H1 (cell line): ENCODE measurements around the gene CENPP. TPM values are rescaled to one million over a fixed set of nuclear protein-coding genes. Genes with fewer than 3 reads are reported as not detected.

ENCODE experiments used
- CTCF ChIA-PET: fragments of 300-600 bp; sonication (Branson Sonifier 250); formaldehyde crosslinking; loops from one replicate; lab custom pipeline; 2021; ENCODE audit not compliant: partially characterized antibody; lab: Charles Lee
- POLR2A ChIA-PET: fragments of 300-600 bp; sonication (Branson Sonifier 250); formaldehyde crosslinking; loops from one replicate; lab custom pipeline; 2021; ENCODE audit warnings: inconsistent platforms; ENCODE audit not compliant: partially characterized antibody; lab: Charles Lee
- DNase-seq, 2 experiments: peaks; one replicate each; pipeline versions ENCODE4 v3.0.0 to v3.0.0-alpha.2; 2010 to 2022; ENCODE audit warnings: low spot score in 2 of 2, low read depth in 1 of 2, mixed read lengths in 1 of 2
- FAIRE-seq: peaks from 2 replicates; lab custom pipeline; 2011; peaks lifted over from hg19 to GRCh38; lab: Jason Lieb, UNC
- H2AFZ ChIP-seq: 2 replicates; pipeline ENCODE4 v1.8.1; 2012; ENCODE audit warnings: low read length, inconsistent platforms
- H2AK5ac ChIP-seq: 2 replicates; pipeline ENCODE4 v1.6.1; 2013; ENCODE audit warnings: low read depth, low read length
- H2BK120ac ChIP-seq: replicated peaks from 2 replicates; pipeline ENCODE3; 2013; ENCODE audit warnings: low read depth, low read length, inconsistent platforms
- H2BK12ac ChIP-seq: 2 replicates; pipeline ENCODE4 v1.6.1; 2013; ENCODE audit warnings: low read depth, low read length
- H2BK15ac ChIP-seq: 2 replicates; pipeline ENCODE4 v1.6.1; 2013; ENCODE audit warnings: low read length
- H2BK20ac ChIP-seq: 2 replicates; pipeline ENCODE4 v1.6.1; 2013; ENCODE audit warnings: low read length
- H2BK5ac ChIP-seq: 2 replicates; pipeline ENCODE4 v1.6.1; 2013; ENCODE audit warnings: low read depth, low read length
- H3K14ac ChIP-seq: 2 replicates; pipeline ENCODE4 v1.6.1; 2013; ENCODE audit warnings: inconsistent platforms; ENCODE audit not compliant: insufficient read length
- H3K18ac ChIP-seq: 2 replicates; pipeline ENCODE4 v1.6.1; 2013; ENCODE audit warnings: low read length; ENCODE audit errors: extremely low read depth
- H3K23ac ChIP-seq: 2 replicates; pipeline ENCODE4 v1.6.1; 2013; ENCODE audit warnings: inconsistent platforms; ENCODE audit not compliant: insufficient read length
- H3K23me2 ChIP-seq: 2 replicates; pipeline ENCODE4 v1.6.1; 2013; ENCODE audit warnings: low read depth, low read length
- H3K27ac ChIP-seq: 2 replicates; pipeline ENCODE4 v1.6.1; 2011; ENCODE audit warnings: low read depth, low read length, inconsistent platforms
- H3K27me3 ChIP-seq, 4 experiments: replicated peaks in 1 of 4; 1 replicate in 1 of 4; 2 replicates in 3 of 4; pipeline versions ENCODE4 v1.6.1 to v1.8.1; 2011 to 2013; ENCODE audit warnings: low read length in 3 of 4, mild to moderate bottlenecking in 3 of 4, inconsistent platforms in 2 of 4, mixed read lengths in 2 of 4, moderate library complexity in 1 of 4; ENCODE audit not compliant: control insufficient read depth in 3 of 4, insufficient read depth in 3 of 4; ENCODE audit errors: extremely low read depth in 1 of 4
- H3K36me3 ChIP-seq, 4 experiments: 2 replicates each; pipeline versions ENCODE4 v1.6.1 to v1.8.1; 2011 to 2013; ENCODE audit warnings: mild to moderate bottlenecking in 4 of 4, low read length in 3 of 4, moderate library complexity in 2 of 4, control low read depth in 1 of 4, inconsistent platforms in 1 of 4; ENCODE audit not compliant: insufficient read depth in 4 of 4, control insufficient read depth in 2 of 4
- H3K4ac ChIP-seq: replicated peaks from 2 replicates; pipeline ENCODE3; 2013; ENCODE audit warnings: low read length, low read depth, mixed read lengths, inconsistent platforms; ENCODE audit not compliant: insufficient read length
- H3K4me1 ChIP-seq, 4 experiments: replicated peaks in 1 of 4; 1 replicate in 1 of 4; 2 replicates in 3 of 4; pipeline versions ENCODE4 v1.6.1 to v1.8.1; 2011 to 2013; ENCODE audit warnings: low read length in 3 of 4, inconsistent platforms in 2 of 4, mixed read lengths in 1 of 4; ENCODE audit not compliant: insufficient read depth in 4 of 4, control insufficient read depth in 3 of 4
- H3K4me2 ChIP-seq, 2 experiments: 2 replicates each; pipeline versions ENCODE4 v1.6.1 to v1.8.1; 2011 to 2013; ENCODE audit warnings: low read depth in 2 of 2, low read length in 2 of 2, control low read depth in 1 of 2, inconsistent platforms in 1 of 2, mild to moderate bottlenecking in 1 of 2; ENCODE audit not compliant: insufficient read depth in 1 of 2
- H3K4me3 ChIP-seq, 4 experiments: fragments of 200-600, 300-600 bp in 1 of 4; sonication (generic), shearing (Covaris generic), sonication (Bioruptor Twin) in 1 of 4; 2 replicates each; pipeline versions ENCODE4 v1.5.1 to v1.8.1; 2011 to 2016; ENCODE audit warnings: low read length in 4 of 4, low read depth in 3 of 4, control low read depth in 2 of 4, inconsistent platforms in 2 of 4, mild to moderate bottlenecking in 2 of 4, mixed read lengths in 1 of 4, moderate library complexity in 1 of 4; ENCODE audit not compliant: insufficient read depth in 2 of 4; ENCODE audit errors: extremely low read depth in 1 of 4
- H3K56ac ChIP-seq: replicated peaks from 2 replicates; pipeline ENCODE3; 2013; ENCODE audit warnings: low read depth, mild to moderate bottlenecking, mixed read lengths, low read length, inconsistent platforms; ENCODE audit not compliant: insufficient read length
- H3K79me1 ChIP-seq: 2 replicates; pipeline ENCODE4 v1.6.1; 2013; ENCODE audit warnings: low read depth, low read length, control low read depth
- H3K79me2 ChIP-seq, 2 experiments: 2 replicates each; pipeline versions ENCODE4 v1.6.1 to v1.8.1; 2012 to 2013; ENCODE audit warnings: low read length in 2 of 2, mild to moderate bottlenecking in 2 of 2, inconsistent platforms in 1 of 2; ENCODE audit not compliant: insufficient read depth in 2 of 2, control insufficient read depth in 1 of 2
- H3K9ac ChIP-seq, 4 experiments: replicated peaks in 1 of 4; 1 replicate in 1 of 4; 2 replicates in 3 of 4; pipeline versions ENCODE4 v1.6.1 to v1.8.1; 2011 to 2013; ENCODE audit warnings: low read depth in 3 of 4, low read length in 3 of 4, control low read depth in 2 of 4, mild to moderate bottlenecking in 2 of 4, moderate library complexity in 2 of 4, inconsistent platforms in 1 of 4; ENCODE audit errors: extremely low read depth in 1 of 4
- H3K9me3 ChIP-seq, 2 experiments: 2 replicates each; pipeline versions ENCODE4 v1.6.1 to v1.8.1; 2012 to 2013; ENCODE audit warnings: mild to moderate bottlenecking in 2 of 2, moderate library complexity in 2 of 2, control low read depth in 1 of 2, inconsistent platforms in 1 of 2, low read depth in 1 of 2, low read length in 1 of 2, mixed read lengths in 1 of 2; ENCODE audit not compliant: insufficient read depth in 2 of 2
- H4K20me1 ChIP-seq, 2 experiments: replicated peaks in 1 of 2; 2 replicates each; pipeline versions ENCODE3 to v1.8.1; 2011 to 2013; ENCODE audit warnings: inconsistent platforms in 2 of 2, low read length in 2 of 2, mild to moderate bottlenecking in 1 of 2; ENCODE audit not compliant: insufficient read depth in 2 of 2, control insufficient read depth in 1 of 2
- H4K5ac ChIP-seq: 2 replicates; pipeline ENCODE4 v1.6.1; 2013; ENCODE audit warnings: low read length, low read depth, mixed read lengths, inconsistent platforms; ENCODE audit not compliant: insufficient read length
- H4K8ac ChIP-seq: 2 replicates; pipeline ENCODE4 v1.8.0; 2013; ENCODE audit warnings: mild to moderate bottlenecking, moderate library complexity, low read length, inconsistent platforms; ENCODE audit not compliant: insufficient read depth; ENCODE audit errors: extremely low read depth
- H4K91ac ChIP-seq: replicated peaks from 2 replicates; pipeline ENCODE3; 2013; ENCODE audit warnings: low read length, mixed read lengths, inconsistent platforms; ENCODE audit not compliant: insufficient read length
- BCL11A ChIP-seq, 2 experiments: IDR thresholded peaks; one replicate each; pipeline ENCODE4 v1.6.1; 2011; ENCODE audit warnings: low read depth in 2 of 2, low read length in 2 of 2, mild to moderate bottlenecking in 2 of 2
- EP300 ChIP-seq, 2 experiments: IDR thresholded peaks; 1 replicate in 1 of 2; 2 replicates in 1 of 2; pipeline ENCODE4 v1.6.1; 2011 to 2012; ENCODE audit warnings: low read depth in 2 of 2, low read length in 2 of 2, mild to moderate bottlenecking in 2 of 2, borderline replicate concordance in 1 of 2, inconsistent platforms in 1 of 2, moderate library complexity in 1 of 2
- GABPA ChIP-seq: IDR thresholded peaks from 2 replicates; pipeline ENCODE4 v1.6.1; 2011; ENCODE audit warnings: mild to moderate bottlenecking, low read length, moderate library complexity, borderline replicate concordance; ENCODE audit not compliant: insufficient read depth
- HDAC2 ChIP-seq, 2 experiments: fragments of 300-600 bp in 1 of 2; sonication (generic) in 1 of 2; IDR thresholded peaks; 2 replicates each; pipeline ENCODE4 v1.6.1; 2011 to 2012; ENCODE audit warnings: low read depth in 2 of 2, low read length in 2 of 2, mild to moderate bottlenecking in 2 of 2, moderate library complexity in 2 of 2, borderline replicate concordance in 1 of 2, inconsistent platforms in 1 of 2
- HDAC6 ChIP-seq: IDR thresholded peaks from one replicate; pipeline ENCODE4 v1.7.1; 2012; ENCODE audit warnings: low read depth, mild to moderate bottlenecking, inconsistent platforms, low read length, moderate library complexity
- KDM5A ChIP-seq: fragments of 200-600 bp; IDR thresholded peaks from 2 replicates; pipeline ENCODE4 v1.7.1; 2012; ENCODE audit warnings: mild to moderate bottlenecking, low read length, inconsistent platforms, mixed read lengths
- PHF8 ChIP-seq: fragments of 200-600 bp; sonication (generic); conservative IDR thresholded peaks from 2 replicates; pipeline ENCODE4 v1.7.1; 2012; ENCODE audit warnings: low read depth, mild to moderate bottlenecking, inconsistent platforms, low read length, moderate library complexity
- POU5F1 ChIP-seq: IDR thresholded peaks from 2 replicates; pipeline ENCODE4 v1.6.1; 2011; ENCODE audit warnings: low read depth, mild to moderate bottlenecking, low read length, moderate library complexity
- RAD21 ChIP-seq, 2 experiments: IDR thresholded peaks in 1 of 2; conservative IDR thresholded peaks in 1 of 2; 2 replicates each; pipeline ENCODE4 v1.6.1; 2011; ENCODE audit warnings: low read depth in 2 of 2, low read length in 2 of 2, improper control_type of control experiment in 1 of 2, inconsistent platforms in 1 of 2, mild to moderate bottlenecking in 1 of 2, moderate library complexity in 1 of 2
- SIRT6 ChIP-seq: IDR thresholded peaks from one replicate; pipeline ENCODE4 v1.7.1; 2012; ENCODE audit warnings: low read length, inconsistent platforms
- SRF ChIP-seq: IDR thresholded peaks from 2 replicates; pipeline ENCODE4 v1.6.1; 2011; ENCODE audit warnings: mild to moderate bottlenecking, low read depth, low read length, moderate library complexity
- TAF7 ChIP-seq: optimal IDR thresholded peaks from 2 replicates; pipeline ENCODE3; 2011; ENCODE audit warnings: low read depth, mild to moderate bottlenecking, inconsistent platforms, low read length, moderate library complexity, borderline replicate concordance
- WGBS, 2 experiments: shearing (Covaris generic) in 1 of 2; methylation state at CpG; one replicate each; pipeline versions ENCODE4 v1.1.6 to v1.1.7; 2013 to 2015; ENCODE audit warnings: low lambda C conversion rate in 2 of 2, mixed read lengths in 2 of 2, inconsistent platforms in 1 of 2, low coverage in 1 of 2, missing lambda C conversion rate in 1 of 2; ENCODE audit not compliant: insufficient replicate concordance in 2 of 2, insufficient coverage in 1 of 2, insufficient read length in 1 of 2; ENCODE audit errors: extremely low coverage in 1 of 2, missing lambda C conversion rate in 1 of 2; 5-methylcytosine and 5-hydroxymethylcytosine counted together
- polyA plus RNA-seq, 7 experiments: library from polyadenylated mRNA; depleted of rRNA in 3 of 7; stranded (reverse) in 5 of 7; unstranded in 2 of 7; fragments of >200 nt in 5 of 7; fragments of 200-250 nt in 2 of 7; gene quantifications; 1 replicate in 5 of 7; 2 replicates in 1 of 7; 4 replicates in 1 of 7; pipeline versions ENCODE4 v1.2.1 to v1.2.3, GENCODE V29; 2011 to 2013; ENCODE audit warnings: missing spikeins in 2 of 7, mixed read lengths in 2 of 7
- total RNA-seq: library from RNA; stranded (reverse); fragmentation: NEBNext Ultra II Directional; extraction: Animal tissue kit (Norgen Biotek cat#: 25700); gene quantifications from 2 replicates; pipeline ENCODE4 v1.2.1, GENCODE V29; 2021

Gene CENPP
- total and polyA plus RNA-seq, 2 of the 8 experiments (the other 6 are each of a cell fraction or from before 2014, with no cell fraction given) = 2.7 to 10.8 TPM

GRCh38 chr9:92315456-92315855, 10.3 kb upstream of the CENPP start:
- H3K36me3 ChIP-seq = peaks cover 16 to 66% (median 40%) of the 10 kb centered on the region in 4 experiments
- TF ChIP-seq KDM5A (no peak), HDAC6 (no peak), SRF (no peak), POU5F1 (no peak), HDAC2 (IDR thresholded peaks at IDR 0.05; ENCODE audit: borderline replicate concordance in 1 of 2, low read depth in 2 of 2, low read length in 2 of 2) (no peak), SIRT6 (no peak), TAF7 (no peak), BCL11A (IDR thresholded peaks at IDR 0.05; ENCODE audit: low read depth in 2 of 2, low read length in 2 of 2) (no peak), PHF8 (no peak), GABPA (no peak), EP300 (IDR thresholded peaks at IDR 0.05; ENCODE audit: borderline replicate concordance in 1 of 2, low read depth in 2 of 2, low read length in 2 of 2) (no peak), RAD21 (IDR thresholded peaks at IDR 0.05 in 1 of 2, conservative IDR thresholded peaks at IDR 0.05 in 1 of 2; ENCODE audit: low read depth in 2 of 2, low read length in 2 of 2) (no peak)

More at GRCh38 chr9:92315456-92315855, 10.3 kb upstream of the CENPP start:
- Histone ChIP-seq H2AFZ (no peak overlapping the region), H2AK5ac (no peak overlapping the region), H2BK5ac (no peak overlapping the region), H3K14ac (no peak overlapping the region), H4K91ac (no peak overlapping the region), H2BK120ac (no peak overlapping the region), H3K9ac (no peak overlapping the region), H2BK20ac (no peak overlapping the region), H2BK15ac (no peak overlapping the region), H3K9me3 (no peaks in the 10 kb centered on the region), H3K4me2 (no peak overlapping the region), H4K5ac (no peak overlapping the region), H3K4me1 (no peaks in the 10 kb centered on the region), H3K79me2 (peaks cover 0 to 6% of the 10 kb centered on the region in 2 experiments; a peak in 2 of 4 replicates), H3K27me3 (no peaks in the 10 kb centered on the region), H3K4me3 (no peak overlapping the region), H3K18ac (no peak overlapping the region), H3K23me2 (no peaks in the 10 kb centered on the region), H3K4ac (no peak overlapping the region), H4K20me1 (peaks cover 0 to 3% of the 10 kb centered on the region in 2 experiments), H4K8ac (no peak overlapping the region), H3K79me1 (peaks cover 3% of the 10 kb centered on the region; the same call in 1 of the 2 replicates), H3K23ac (no peak overlapping the region), H3K56ac (no peak overlapping the region), H3K27ac (no peak overlapping the region), H2BK12ac (no peak overlapping the region)
- ChIA-PET CTCF (no interaction called here), POLR2A (interaction anchor here (1.0 kb wide), 1 partner anchor 20 kb away, joined by 3 read pairs; no protein-coding TSS in a partner anchor)
- no peak for FAIRE-seq
- WGBS, 2 experiments = 88% methylated on average over 5 of the region's 5 CpGs; no CpG with 5 or more reads in 1 of the 2 experiments
- DNase-seq = no peak
